Measurements from ENCODE around the gene ASGR2. TPM values are rescaled to one million over a fixed set of nuclear protein-coding genes. Genes with fewer than 3 reads are reported as not detected.
"Not testable (repeated sequence)": the region's sequence is repeated elsewhere in the genome, so short reads cannot be mapped to it uniquely, and the experiment has no call there.

ASGR2 gene, protein sequence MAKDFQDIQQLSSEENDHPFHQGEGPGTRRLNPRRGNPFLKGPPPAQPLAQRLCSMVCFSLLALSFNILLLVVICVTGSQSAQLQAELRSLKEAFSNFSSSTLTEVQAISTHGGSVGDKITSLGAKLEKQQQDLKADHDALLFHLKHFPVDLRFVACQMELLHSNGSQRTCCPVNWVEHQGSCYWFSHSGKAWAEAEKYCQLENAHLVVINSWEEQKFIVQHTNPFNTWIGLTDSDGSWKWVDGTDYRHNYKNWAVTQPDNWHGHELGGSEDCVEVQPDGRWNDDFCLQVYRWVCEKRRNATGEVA
- 1 to 10 TPM in 2 of 12 donors, under 1 TPM in 8, not detected in 2; 0.12 to 1.9 (median 0.33) TPM for polyA plus RNA-seq (ENCODE audit: insufficient read length in 12 of 12)
- long read RNA-seq, donor 1, result 0 reads
- long read RNA-seq, donor 2, result 0 reads
- long read RNA-seq, donor 3, result 0 reads
- long read RNA-seq, donor 4, result 0 reads
- long read RNA-seq, donor 5, result 0 reads
- long read RNA-seq, donor 6, result 0 reads
- long read RNA-seq, donor 7, result 0 reads
- long read RNA-seq, donor 8, result 0 reads
- long read RNA-seq, donor 9, result 0 reads
- long read RNA-seq, donor 10, result 0 reads
- long read RNA-seq, donor 11, result 0 reads

DNA sequence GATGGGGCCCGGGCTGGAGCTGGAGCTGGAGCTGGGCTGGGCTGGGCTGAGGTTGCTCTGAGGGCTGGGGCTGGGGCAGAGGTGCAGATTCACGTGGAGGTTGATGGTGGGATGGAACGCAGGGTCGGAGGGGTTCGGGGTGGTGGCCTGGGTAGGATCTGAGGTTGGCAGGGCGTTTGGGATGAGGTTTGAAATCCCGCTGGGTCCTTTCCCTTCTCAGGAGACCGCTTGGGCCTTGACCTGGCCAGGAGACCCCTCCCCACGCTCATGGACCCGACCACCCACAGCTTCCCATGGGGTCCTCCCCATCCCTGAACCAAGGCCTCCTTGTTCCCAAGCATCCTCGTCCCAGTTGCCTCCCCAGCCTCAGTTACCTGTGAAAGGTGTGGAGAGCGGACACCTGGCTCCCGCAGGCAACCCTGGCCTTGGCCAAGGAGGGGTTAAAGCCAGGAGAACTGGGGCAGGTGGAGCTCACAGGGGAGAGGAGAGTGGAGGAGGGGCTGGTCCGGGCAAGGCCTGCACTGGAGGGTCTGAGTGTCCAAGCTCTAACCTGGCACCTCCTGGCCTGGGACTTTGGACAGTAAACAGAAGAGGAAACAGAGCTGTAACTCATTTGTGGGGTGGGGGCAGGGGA is at the start of gene ASGR2:
ASGR2 (minus strand) TSS at position 582 of the 634 bp plus-strand sequence. CDS start 582 bp downstream, outside the sequence.
- DNase-seq, result no peak

- not testable (repeated sequence) for DNase-seq
Observed at GRCh38 chr17:7159571-7159970, 44.9 kb upstream of the ASGR2 start.

- DNase-seq, result not testable (repeated sequence)
Observed at GRCh38 chr17:7158424-7158823, 43.8 kb upstream of the ASGR2 start.

GRCh38 chr17:7156342-7156940 is 41.8 kb upstream of the ASGR2 start:
- no peak for DNase-seq

GRCh38 chr17:7147772-7148171 is 33.1 kb upstream of the ASGR2 start:
- no peak for DNase-seq

- DNase-seq, result no peak
Observed at GRCh38 chr17:7146115-7146514, 31.5 kb upstream of the ASGR2 start.

GRCh38 chr17:7144213-7144612 is 29.6 kb upstream of the ASGR2 start:
- no peak for DNase-seq

- DNase-seq, result no peak
Observed at GRCh38 chr17:7141824-7142223, 27.2 kb upstream of the ASGR2 start.

GRCh38 chr17:7139400-7139799 is 24.8 kb upstream of the ASGR2 start:
- no peak for DNase-seq

DNA sequence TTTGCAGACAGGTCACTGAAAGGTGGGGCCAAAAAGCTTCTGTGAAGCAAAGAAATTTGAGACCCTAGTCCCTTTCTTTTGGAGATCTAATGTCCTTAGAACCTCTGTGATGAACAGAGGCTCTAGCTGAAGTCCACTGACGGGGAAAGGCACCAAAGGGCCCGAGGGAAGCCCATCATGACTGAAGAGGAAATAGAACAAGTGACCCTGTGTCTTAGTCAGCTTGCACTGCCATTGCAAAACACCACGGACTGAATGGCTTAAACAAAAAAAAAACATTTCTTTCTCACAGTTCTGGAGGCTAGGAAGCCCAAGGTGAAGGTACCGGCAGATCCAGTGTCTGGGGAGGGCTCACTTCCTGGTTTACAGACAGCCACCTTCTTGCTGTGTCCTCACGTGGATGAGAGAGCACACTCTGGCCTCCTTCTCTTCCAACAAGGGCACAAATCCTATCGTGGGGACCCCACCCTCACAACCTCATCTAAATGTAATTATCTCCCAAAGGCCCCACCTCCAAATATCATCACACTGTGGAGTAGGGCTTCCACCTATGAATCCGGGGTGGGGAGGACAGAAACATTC is 24.3 kb upstream of the ASGR2 start:
- DNase-seq, result no peak

- DNase-seq, result no peak
Observed at GRCh38 chr17:7137171-7137943, 22.7 kb upstream of the ASGR2 start.

DNA sequence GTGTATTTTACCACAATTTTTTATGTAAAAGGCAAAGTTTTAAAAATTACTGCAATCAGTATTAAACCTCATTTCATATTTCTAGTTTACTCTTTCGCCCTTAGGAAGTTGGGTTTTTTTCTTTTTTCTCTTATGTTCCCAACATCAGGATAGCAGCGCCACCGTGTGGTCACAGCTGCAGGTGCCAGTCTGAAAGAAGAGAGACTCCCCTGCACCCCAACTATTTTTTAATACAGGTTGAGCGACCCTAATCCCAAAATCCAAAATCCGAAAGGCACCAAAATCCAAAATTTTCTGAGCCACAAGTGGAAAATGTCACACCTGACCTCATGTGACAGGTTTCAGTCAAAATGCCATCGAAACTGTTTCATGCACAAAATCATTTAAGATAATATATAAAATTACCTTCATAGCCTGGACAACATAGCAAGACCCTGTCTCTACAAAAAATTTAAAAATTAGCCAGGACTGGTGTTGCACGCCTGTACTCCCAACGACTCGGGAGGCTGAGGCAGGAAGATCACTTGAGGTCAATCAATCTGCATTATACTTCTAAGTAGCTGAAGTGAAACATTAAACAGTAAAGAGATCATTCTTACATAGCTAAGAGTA is 21.8 kb upstream of the ASGR2 start:
- DNase-seq, result peak; percentile 72

DNA sequence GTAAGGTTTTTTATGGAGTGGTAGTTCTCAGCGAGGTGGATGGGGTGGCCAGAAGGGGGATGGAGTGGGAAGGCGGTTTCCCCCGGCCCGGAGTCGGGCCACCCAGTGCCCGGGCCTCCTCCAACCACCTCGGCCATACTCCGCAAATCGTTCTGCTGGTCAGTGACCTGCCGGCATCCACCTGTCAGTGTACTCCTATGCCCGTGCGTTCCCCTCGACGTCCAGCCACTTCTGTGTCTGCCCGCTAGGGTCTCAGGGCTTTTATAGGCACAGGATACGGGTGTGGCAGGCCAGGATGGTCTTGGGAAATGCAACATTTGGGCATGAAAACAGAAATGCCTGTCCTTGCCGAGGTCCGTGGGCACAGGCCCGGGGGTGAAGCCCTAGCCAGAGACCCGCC is 19.3 kb upstream of the ASGR2 start:
- DNase-seq, result no peak

- no peak for DNase-seq
Observed at GRCh38 chr17:7133424-7133823, 18.8 kb upstream of the ASGR2 start.

DNA sequence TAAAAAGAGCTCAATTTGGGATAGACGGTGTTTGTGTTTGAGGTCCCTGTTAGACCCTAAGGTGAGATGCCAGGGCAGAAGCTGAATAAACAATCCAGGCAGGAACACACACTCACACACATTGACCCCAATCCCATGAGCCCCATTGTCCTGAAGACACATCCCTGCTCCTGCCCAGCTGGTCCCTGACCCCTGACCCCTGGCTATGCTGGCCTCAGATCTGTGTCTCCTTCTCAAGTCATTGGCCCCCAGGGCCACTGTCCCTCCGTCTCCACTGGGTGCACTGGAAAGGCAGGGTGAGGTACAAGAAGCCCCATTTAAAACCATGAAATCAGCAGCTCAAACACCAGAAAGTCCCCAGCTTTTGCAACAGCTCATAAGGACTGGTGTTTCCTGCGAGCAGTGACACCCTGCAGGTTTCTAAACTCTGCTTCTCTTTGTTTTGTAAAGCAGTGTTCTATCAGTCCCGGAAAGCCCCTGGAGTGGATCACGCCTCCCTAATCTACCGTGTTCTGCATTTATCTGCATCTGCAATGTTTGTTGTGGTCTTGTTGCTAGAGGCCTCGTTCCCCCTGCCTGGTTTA is 18.0 kb upstream of the ASGR2 start:
- no peak for DNase-seq

- no peak for DNase-seq
Observed at GRCh38 chr17:7131423-7131791, 16.8 kb upstream of the ASGR2 start.

GRCh38 chr17:7130621-7131422 is 16.2 kb upstream of the ASGR2 start:
- no peak for DNase-seq

DNA sequence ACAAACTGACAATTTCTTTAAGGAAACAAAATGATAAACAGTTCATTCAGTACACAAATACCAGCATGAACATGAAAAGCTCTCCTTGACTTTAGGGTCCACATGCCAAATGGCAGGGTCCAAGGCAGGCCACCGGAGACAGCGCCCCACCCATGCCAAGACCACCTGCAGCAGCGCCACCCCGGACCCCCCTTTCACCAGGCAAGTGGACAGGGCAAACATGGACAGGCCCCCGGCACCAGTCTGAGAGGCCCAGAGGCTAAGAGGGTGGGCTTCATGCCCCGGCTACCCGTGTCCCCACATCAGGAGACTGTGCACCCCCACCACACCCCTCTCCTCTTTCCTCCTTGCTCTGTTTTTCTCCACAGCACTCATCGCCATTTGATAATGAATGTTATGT is 14.7 kb upstream of the ASGR2 start:
- DNase-seq, result no peak

GRCh38 chr17:7128160-7128559 is 13.5 kb upstream of the ASGR2 start:
- no peak for DNase-seq

- DNase-seq, result not testable (repeated sequence)
Observed at GRCh38 chr17:7127501-7127900, 12.9 kb upstream of the ASGR2 start.
